ENCODE data around the gene DUSP28.

DUSP28 gene

DNA sequence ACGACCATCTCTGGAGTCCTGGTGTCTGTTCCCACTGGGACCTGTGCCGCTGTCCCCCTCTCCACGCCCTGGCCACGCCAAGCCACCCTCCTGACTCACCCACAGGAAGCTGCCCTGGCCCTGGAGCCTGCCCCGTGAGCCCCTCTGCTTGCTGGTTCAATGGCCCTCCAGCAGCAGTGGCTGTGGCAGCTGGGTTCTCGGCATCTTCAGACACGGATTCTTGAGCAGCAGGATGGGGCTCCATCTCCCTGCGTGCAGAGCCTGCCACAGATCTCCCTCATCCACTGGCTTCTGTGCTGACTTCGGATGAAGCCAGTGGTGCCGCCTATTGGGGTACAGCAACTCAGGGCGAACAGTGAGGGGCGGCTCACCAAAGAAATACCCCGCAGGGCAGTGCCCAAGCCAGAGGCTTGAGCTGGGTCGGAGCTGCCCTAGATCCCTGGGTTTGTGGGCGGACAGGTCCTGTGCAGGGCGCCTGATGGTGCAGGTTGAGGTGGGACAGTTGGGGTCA, 40.3 kb downstream of the DUSP28 start:
- Mint-ChIP-seq H3K27me3 (no peaks in the 10 kb centered on the region), H3K27ac (ENCODE audit: low read depth) (peak overlapping the region; percentile 71), H3K9me3 (no peaks in the 10 kb centered on the region), H3K4me3 (no peak overlapping the region), H3K4me1 (peaks cover 6% of the 10 kb centered on the region), H3K36me3 (ENCODE audit: insufficient read depth) (peaks cover 7% of the 10 kb centered on the region)
- ATAC-seq (replicated peaks; ENCODE audit: extremely low read depth, poor library complexity, severe bottlenecking) (no peak), DNase-seq (ENCODE audit: low spot score in 2 of 2) (no peak)

GRCh38 chr2:240601061-240601830, 41.1 kb downstream of the DUSP28 start:
- Mint-ChIP-seq H3K27me3 (no peaks in the 10 kb centered on the region), H3K4me3 (no peak overlapping the region), H3K9me3 (no peaks in the 10 kb centered on the region), H3K4me1 (peaks cover 6% of the 10 kb centered on the region), H3K27ac (ENCODE audit: low read depth) (peak overlapping the region; percentile 71), H3K36me3 (ENCODE audit: insufficient read depth) (peaks cover 4% of the 10 kb centered on the region)
- DNase-seq (ENCODE audit: low spot score in 2 of 2) (no peak), ATAC-seq (replicated peaks; ENCODE audit: extremely low read depth, poor library complexity, severe bottlenecking) (no peak)

GRCh38 chr2:240601831-240602160, 41.6 kb downstream of the DUSP28 start:
- no peaks in the 10 kb centered on the region for H3K27me3 Mint-ChIP-seq
- peaks cover 4% of the 10 kb centered on the region for H3K36me3 Mint-ChIP-seq (ENCODE audit: insufficient read depth)

GRCh38 chr2:240602266-240603050, 42.3 kb downstream of the DUSP28 start:
- Mint-ChIP-seq H3K27ac (ENCODE audit: low read depth) (peak overlapping the region; percentile 51), H3K27me3 (no peaks in the 10 kb centered on the region), H3K36me3 (ENCODE audit: insufficient read depth) (peaks cover 5% of the 10 kb centered on the region), H3K4me3 (no peak overlapping the region), H3K9me3 (no peaks in the 10 kb centered on the region), H3K4me1 (peaks cover 6% of the 10 kb centered on the region)
- ATAC-seq (replicated peaks; ENCODE audit: extremely low read depth, poor library complexity, severe bottlenecking) = no peak
- DNase-seq (ENCODE audit: low spot score in 2 of 2) = no peak

More at GRCh38 chr2:240601831-240602160, 41.6 kb downstream of the DUSP28 start:
- H3K9me3 Mint-ChIP-seq = no peaks in the 10 kb centered on the region
- H3K27ac Mint-ChIP-seq (ENCODE audit: low read depth) = no peak overlapping the region
- ATAC-seq (replicated peaks; ENCODE audit: extremely low read depth, poor library complexity, severe bottlenecking) = no peak
- H3K4me1 Mint-ChIP-seq = peaks cover 6% of the 10 kb centered on the region
- no peak for DNase-seq (ENCODE audit: low spot score in 2 of 2)
- H3K4me3 Mint-ChIP-seq = no peak overlapping the region

DNA sequence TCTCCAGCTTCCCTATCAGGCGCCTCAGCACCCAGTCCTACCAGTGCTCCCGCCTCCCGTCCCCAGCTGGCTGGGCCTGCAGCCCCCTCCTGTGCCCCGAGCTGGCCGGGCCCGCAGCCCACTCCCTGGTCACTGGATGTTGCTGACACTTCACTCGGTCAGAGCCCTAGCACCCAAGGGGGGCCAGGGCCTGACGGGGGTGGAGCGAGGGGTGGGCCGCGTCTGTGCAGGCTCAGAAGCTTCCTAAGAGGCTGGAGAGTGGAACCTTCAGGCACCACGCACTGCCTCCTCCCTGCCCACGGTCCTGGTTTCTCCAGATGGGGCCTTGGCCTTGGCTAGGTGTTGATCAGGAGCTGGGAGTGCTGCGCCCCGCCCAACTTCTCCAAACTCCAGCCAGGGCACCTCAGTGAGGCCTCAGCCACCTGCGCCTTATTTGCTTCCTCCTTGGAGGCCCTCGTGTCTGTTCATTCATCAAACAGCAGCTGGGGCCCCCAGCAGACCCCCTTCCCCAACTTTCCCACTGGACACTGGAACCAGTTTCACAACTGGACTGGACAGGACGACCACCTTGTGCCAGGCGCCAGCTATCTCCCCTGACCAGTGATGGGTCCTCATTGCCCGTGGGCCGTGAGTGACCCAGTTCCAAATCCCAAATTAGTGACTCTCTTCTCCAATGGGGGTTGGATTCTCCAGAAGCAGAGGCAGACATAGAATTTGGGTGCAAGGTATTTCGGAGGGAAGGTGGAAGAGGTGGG, 43.1 kb downstream of the DUSP28 start:
- H3K9me3 Mint-ChIP-seq = no peaks in the 10 kb centered on the region
- peak overlapping the region; percentile 51 for H3K27ac Mint-ChIP-seq (ENCODE audit: low read depth)
- no peaks in the 10 kb centered on the region for H3K27me3 Mint-ChIP-seq

DNA sequence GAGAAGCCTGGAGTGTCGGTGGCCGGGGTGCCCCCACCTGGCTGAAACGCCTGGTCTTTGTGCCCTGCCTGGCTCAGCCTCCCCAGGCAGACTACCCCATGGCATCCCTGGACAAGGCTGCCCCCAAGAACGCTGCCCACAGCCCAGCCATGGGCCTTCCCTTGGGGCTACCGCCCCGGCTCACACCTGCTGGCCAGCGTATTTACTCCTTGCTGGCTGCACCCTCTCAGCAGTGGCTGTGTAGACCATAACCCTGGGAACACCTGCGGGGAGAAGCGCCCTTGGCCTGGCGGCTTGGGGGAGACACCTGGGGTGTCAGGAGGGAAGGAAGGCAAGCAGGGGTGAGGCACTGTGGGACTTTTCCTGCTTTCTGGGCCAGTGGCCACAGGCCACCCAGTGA, 43.7 kb downstream of the DUSP28 start:
- no peak overlapping the region for H3K27ac Mint-ChIP-seq (ENCODE audit: low read depth)
- H3K36me3 Mint-ChIP-seq (ENCODE audit: insufficient read depth) = peaks cover 8% of the 10 kb centered on the region
- no peak overlapping the region for H3K4me3 Mint-ChIP-seq
- H3K27me3 Mint-ChIP-seq = no peaks in the 10 kb centered on the region
- no peaks in the 10 kb centered on the region for H3K9me3 Mint-ChIP-seq
- peaks cover 6% of the 10 kb centered on the region for H3K4me1 Mint-ChIP-seq
- DNase-seq (ENCODE audit: low spot score in 2 of 2) = no peak
- no peak for ATAC-seq (replicated peaks; ENCODE audit: extremely low read depth, poor library complexity, severe bottlenecking)

More for the DNA sequence above, 43.1 kb downstream of the DUSP28 start:
- Mint-ChIP-seq H3K4me3 (no peak overlapping the region), H3K4me1 (peaks cover 6% of the 10 kb centered on the region), H3K36me3 (ENCODE audit: insufficient read depth) (peaks cover 8% of the 10 kb centered on the region)
- DNase-seq (ENCODE audit: low spot score in 2 of 2) (no peak), ATAC-seq (replicated peaks; ENCODE audit: extremely low read depth, poor library complexity, severe bottlenecking) (no peak)

DNA sequence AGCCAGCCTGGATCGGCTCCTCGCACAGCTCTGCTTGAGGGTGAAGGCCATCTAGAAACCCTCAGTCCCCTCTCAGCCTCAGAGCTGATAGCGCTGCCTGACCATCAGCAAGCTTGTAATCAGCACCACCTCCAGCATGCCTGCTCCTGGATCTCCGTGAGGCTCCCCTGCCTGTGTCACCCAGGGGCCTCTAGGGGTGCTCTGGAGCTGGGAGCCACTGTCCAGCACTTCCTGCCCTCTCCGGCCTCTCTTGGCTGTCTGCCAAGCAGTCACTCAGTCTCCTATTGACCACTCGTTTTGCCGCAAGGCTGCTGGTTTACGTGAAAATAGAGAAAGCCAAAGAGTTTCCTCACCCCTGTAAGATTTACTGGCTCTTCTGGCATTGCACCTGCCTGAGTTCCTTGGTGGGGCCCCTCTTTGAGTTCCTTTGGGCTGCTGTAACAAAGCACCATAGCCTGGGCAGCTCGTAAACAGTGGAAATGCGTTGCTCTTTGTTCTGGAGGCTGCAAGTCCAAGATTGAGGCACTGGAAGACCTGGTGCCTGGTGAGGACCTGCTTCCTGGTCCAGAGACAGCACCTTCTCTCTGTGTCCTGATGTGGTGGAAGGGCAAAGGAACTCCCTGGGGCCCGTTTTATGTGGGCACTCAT, 44.3 kb downstream of the DUSP28 start:
- Mint-ChIP-seq H3K4me3 (no peak overlapping the region), H3K9me3 (no peaks in the 10 kb centered on the region), H3K27me3 (no peaks in the 10 kb centered on the region), H3K36me3 (ENCODE audit: insufficient read depth) (peaks cover 8% of the 10 kb centered on the region), H3K27ac (ENCODE audit: low read depth) (no peak overlapping the region), H3K4me1 (peaks cover 6% of the 10 kb centered on the region)
- DNase-seq (ENCODE audit: low spot score in 2 of 2) (no peak), ATAC-seq (replicated peaks; ENCODE audit: extremely low read depth, poor library complexity, severe bottlenecking) (no peak)

DNA sequence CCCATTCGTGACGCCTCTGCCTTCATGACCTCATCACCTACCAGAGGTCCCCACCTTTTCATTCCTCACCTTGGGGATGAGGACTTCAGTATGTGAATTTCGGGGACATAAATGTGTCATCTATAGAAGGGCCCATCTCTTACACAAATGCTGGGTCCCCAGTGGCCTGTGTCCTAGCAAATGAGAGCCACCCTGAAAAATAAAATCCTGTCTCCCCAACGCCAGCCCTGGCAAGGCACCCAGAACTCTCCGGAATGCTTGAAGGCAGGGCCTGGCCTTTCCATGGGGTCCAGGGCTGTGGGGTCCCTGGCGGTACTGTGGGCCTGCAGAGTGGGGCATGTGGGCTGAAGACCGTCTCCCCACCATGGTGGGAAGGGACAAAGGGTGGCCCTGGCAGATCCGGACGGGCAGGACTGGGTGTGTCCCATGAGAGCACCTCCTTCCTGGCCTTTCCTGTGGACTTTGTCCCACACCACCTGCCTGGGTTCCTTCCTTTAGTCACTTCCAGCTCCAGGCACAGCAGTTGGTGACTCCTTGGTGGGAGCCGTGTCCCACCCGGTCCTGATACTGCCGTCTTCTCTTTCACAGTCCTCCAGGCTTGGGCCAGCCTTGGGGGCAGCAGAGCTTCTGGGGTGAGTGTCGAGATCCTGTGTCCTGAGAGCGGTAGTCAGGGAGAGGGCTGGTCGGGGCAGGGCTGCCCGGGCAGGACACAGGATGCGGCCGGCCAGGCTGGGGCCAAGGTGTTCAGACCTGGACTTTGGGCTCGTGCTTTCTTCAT, 45.0 kb downstream of the DUSP28 start:
- H3K27ac Mint-ChIP-seq (ENCODE audit: low read depth) = no peak overlapping the region
- no peaks in the 10 kb centered on the region for H3K9me3 Mint-ChIP-seq
- no peak for ATAC-seq (replicated peaks; ENCODE audit: extremely low read depth, poor library complexity, severe bottlenecking)
- peaks cover 8% of the 10 kb centered on the region for H3K36me3 Mint-ChIP-seq (ENCODE audit: insufficient read depth)
- no peak overlapping the region for H3K4me3 Mint-ChIP-seq
- no peak for DNase-seq (ENCODE audit: low spot score in 2 of 2)
- peaks cover 6% of the 10 kb centered on the region for H3K4me1 Mint-ChIP-seq
- H3K27me3 Mint-ChIP-seq = no peaks in the 10 kb centered on the region

DNA sequence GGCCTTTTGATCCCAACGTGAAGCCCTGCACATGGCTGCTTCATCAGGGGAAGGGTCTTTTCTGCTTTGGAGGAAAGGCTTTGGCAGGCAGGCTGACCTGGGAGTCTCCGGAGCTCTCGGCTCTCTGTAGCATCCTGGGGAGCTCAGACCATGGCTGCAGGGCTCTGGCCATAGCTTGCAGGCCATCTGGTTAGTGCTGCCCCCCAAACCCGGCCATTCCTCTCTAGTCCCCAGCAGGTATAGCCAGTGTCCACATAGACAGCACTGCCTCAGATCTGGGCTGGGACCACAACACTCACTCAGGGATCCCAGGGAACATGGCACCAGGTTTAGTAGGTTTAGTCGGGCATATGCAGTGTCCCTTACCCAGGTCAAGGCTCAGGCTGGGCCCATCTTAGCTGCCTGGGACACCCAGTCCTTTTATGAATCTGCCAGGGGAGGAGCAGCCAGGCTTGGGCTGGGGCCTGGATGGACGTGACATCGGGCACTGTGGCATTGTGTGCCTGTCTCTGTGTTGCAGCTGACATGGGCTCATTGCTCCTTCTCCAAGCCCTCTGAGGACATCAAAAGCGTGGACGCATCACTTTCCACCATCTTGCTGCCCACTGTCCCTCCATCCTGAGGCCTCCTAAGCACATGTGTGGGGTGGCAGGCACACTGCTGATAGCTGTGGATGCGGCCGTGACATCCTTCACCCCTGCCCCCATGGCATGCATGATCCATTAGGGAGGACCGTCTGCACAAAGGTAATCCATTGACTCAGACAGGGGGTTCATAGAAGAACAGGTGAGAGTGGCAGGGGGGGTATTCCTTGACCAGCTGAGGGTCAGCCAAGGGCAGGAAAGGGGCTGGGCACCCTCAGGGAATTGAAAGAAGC, 45.9 kb downstream of the DUSP28 start:
- no peaks in the 10 kb centered on the region for H3K27me3 Mint-ChIP-seq
- no peak for DNase-seq (ENCODE audit: low spot score in 2 of 2)
- H3K36me3 Mint-ChIP-seq (ENCODE audit: insufficient read depth) = peaks cover 8% of the 10 kb centered on the region
- H3K27ac Mint-ChIP-seq (ENCODE audit: low read depth) = no peak overlapping the region
- H3K9me3 Mint-ChIP-seq = no peaks in the 10 kb centered on the region
- H3K4me3 Mint-ChIP-seq = no peak overlapping the region
- no peak for ATAC-seq (replicated peaks; ENCODE audit: extremely low read depth, poor library complexity, severe bottlenecking)
- peaks cover 8% of the 10 kb centered on the region for H3K4me1 Mint-ChIP-seq

DNA sequence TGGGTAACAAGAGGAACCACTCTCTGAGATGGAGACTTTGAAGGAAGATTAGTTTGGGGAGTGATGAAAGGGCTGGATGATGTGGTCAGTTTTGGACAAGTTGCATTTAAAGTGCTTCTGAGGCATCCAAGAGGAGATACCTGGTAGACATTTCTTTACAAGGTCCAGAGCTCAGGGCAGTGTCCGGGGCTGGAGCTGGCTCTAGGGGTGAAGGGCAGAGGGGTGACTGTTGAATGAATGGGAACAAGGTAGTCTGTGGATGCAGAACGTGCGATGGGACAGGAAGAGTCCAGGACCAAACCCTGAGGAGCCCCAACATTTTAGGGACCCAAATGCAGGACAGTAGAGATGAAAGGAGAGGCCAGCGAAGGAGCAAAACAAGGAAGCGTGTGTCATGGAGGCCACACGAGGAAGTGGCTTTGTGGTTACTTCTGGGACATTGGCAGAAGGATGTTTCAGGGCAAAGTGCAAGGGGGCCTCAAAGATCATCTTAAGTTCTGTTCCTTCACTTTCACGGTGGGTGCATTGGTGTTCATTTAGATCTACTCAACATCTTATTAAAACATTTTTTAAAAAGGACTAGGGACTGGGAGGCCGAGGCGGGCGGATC, 51.5 kb downstream of the DUSP28 start:
- Mint-ChIP-seq H3K27ac (ENCODE audit: low read depth) (no peak overlapping the region), H3K4me3 (peak overlapping the region; percentile 47), H3K27me3 (no peaks in the 10 kb centered on the region), H3K36me3 (ENCODE audit: insufficient read depth) (peaks cover 6% of the 10 kb centered on the region), H3K4me1 (peaks cover 12% of the 10 kb centered on the region), H3K9me3 (no peaks in the 10 kb centered on the region)
- DNase-seq (ENCODE audit: low spot score in 2 of 2) = no peak
- no peak for ATAC-seq (replicated peaks; ENCODE audit: extremely low read depth, poor library complexity, severe bottlenecking)
